PC-3 (cell line): ENCODE results near the gene SIX4. TPM values are rescaled to one million over a fixed set of nuclear protein-coding genes. Genes with fewer than 3 reads are reported as not detected.

Experiments
- ATAC-seq: fragments of 200-7000 bp; cut with Tn5 transposase; 2 replicates; pipeline ENCODE4 v1.9.1; 2020; ENCODE audit warnings: mild to moderate bottlenecking, moderate library complexity
- BruUV-seq: library from RNA; stranded (reverse); fragments of 400-500 nt; replicated peaks from 2 replicates; lab custom pipeline; 2021; lab: Mats Ljungman, UMichigan
- CTCF ChIA-PET: fragments of 300-600 bp; sonication (Branson Sonifier 250); formaldehyde crosslinking; loops from one replicate; lab custom pipeline; 2022; ENCODE audit warnings: antibody characterized with exemption; lab: Charles Lee
- POLR2A ChIA-PET: fragments of 300-600 bp; sonication (Branson Sonifier 250); formaldehyde crosslinking; loops from one replicate; lab custom pipeline; 2022; ENCODE audit warnings: antibody characterized with exemption; ENCODE audit not compliant: unreplicated experiment; lab: Charles Lee
- DNase-seq: peaks from one replicate; pipeline ENCODE4 v3.0.0-alpha.2; 2015
- H2AFZ ChIP-seq: fragments of 300-600 bp; sonication (generic); 2 replicates; pipeline ENCODE4 v1.6.0; 2016; ENCODE audit warnings: antibody characterized with exemption, low read length
- H3F3A ChIP-seq: fragments of 300-600 bp; sonication (generic); one replicate; pipeline ENCODE4 v1.6.0; 2017; ENCODE audit warnings: antibody characterized with exemption, low read length, control low read depth, mild to moderate bottlenecking; ENCODE audit not compliant: unreplicated experiment
- H3K27ac ChIP-seq: fragments of 300-600 bp; sonication (generic); 2 replicates; pipeline ENCODE4 v1.5.1; 2016; ENCODE audit warnings: mild to moderate bottlenecking, low read length
- H3K27me3 ChIP-seq: fragments of 300-600 bp; sonication (generic); 2 replicates; pipeline ENCODE4 v1.6.1; 2016; ENCODE audit warnings: low read length, mixed read lengths
- H3K36me3 ChIP-seq: fragments of 300-600 bp; sonication (generic); 2 replicates; pipeline ENCODE4 v1.6.1; 2016; ENCODE audit warnings: low read depth, mixed run types, low read length, mixed read lengths
- H3K4me1 ChIP-seq: fragments of 300-600 bp; sonication (generic); 2 replicates; pipeline ENCODE4 v1.5.1; 2016; ENCODE audit warnings: low read length; ENCODE audit not compliant: insufficient read depth
- H3K4me2 ChIP-seq: fragments of 300-600 bp; sonication (generic); 2 replicates; pipeline ENCODE4 v1.6.0; 2016; ENCODE audit warnings: low read length
- H3K4me3 ChIP-seq: fragments of 300-600 bp; sonication (generic); 2 replicates; pipeline ENCODE4 v1.5.1; 2016; ENCODE audit warnings: mild to moderate bottlenecking, low read length, mixed read lengths
- H3K79me2 ChIP-seq: fragments of 300-600 bp; sonication (generic); 2 replicates; pipeline ENCODE4 v1.6.1; 2017; ENCODE audit warnings: low read length, mixed read lengths
- H3K9ac ChIP-seq: fragments of 300-600 bp; sonication (generic); 2 replicates; pipeline ENCODE4 v1.6.0; 2016; ENCODE audit warnings: mild to moderate bottlenecking, low read length
- H3K9me2 ChIP-seq: fragments of 300-600 bp; sonication (generic); replicated peaks from 2 replicates; pipeline ENCODE4 v1.6.1; 2016; ENCODE audit warnings: mixed run types, low read length, mixed read lengths
- H3K9me3 ChIP-seq: fragments of 300-600 bp; sonication (generic); 2 replicates; pipeline ENCODE4 v1.6.1; 2016; ENCODE audit warnings: low read length, mixed read lengths
- H4K20me1 ChIP-seq: fragments of 300-600 bp; sonication (generic); 2 replicates; pipeline ENCODE4 v1.6.1; 2016; ENCODE audit warnings: low read length, mixed read lengths
- CTCF ChIP-seq: fragments of 300-600 bp; sonication (generic); conservative IDR thresholded peaks from 2 replicates; pipeline ENCODE4 v1.5.1; 2017; ENCODE audit warnings: antibody characterized with exemption, low read depth, mild to moderate bottlenecking, low read length
- EZH2 ChIP-seq: fragments of 300-600 bp; sonication (generic); IDR thresholded peaks from one replicate; pipeline ENCODE4 v1.6.1; 2017; ENCODE audit warnings: antibody characterized with exemption, mild to moderate bottlenecking, low read length; ENCODE audit not compliant: unreplicated experiment
- EZH2phosphoT487 ChIP-seq: fragments of 300-600 bp; sonication (generic); IDR thresholded peaks from 2 replicates; pipeline ENCODE4 v1.6.1; 2018; ENCODE audit warnings: mild to moderate bottlenecking, antibody characterized with exemption, low read length, borderline replicate concordance
- intact Hi-C: fragments of 100-400 bp; cut with micrococcal nuclease; formaldehyde crosslinking; loops from 2 replicates; pipeline ENCODE4 v1.9.0; 2023
- total RNA-seq: library from RNA; depleted of rRNA; stranded (reverse); fragments of >200 nt; gene quantifications from 2 replicates; pipeline ENCODE4 v1.2.3, GENCODE V29; 2014

Gene SIX4
- total RNA-seq, 1 experiment from 2014 or later = 29.2 TPM

DNA sequence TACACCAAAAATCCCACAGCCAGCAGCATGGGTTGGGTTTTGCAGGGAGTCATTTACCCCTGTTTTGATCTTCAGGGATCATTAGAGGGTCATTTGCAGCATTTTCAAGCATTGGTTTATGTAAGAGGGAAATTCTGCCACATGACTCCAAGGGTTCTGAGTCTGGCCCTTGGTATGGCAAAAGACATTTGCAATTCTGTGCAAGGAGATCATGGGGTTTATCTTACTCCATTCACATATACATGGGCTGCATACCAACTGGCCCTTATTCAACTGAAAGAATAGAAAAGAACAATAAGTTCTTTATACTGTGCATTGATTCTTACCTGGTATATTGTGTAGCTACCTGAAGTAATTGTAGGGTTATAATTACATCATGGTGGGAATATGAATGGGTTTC is 13.7 kb downstream of the SIX4 start:
- H3K4me2 ChIP-seq = no peak overlapping the region
- intact Hi-C loops = no loop called here
- H4K20me1 ChIP-seq = no peaks in the 10 kb centered on the region; the same call in 1 of the 2 replicates
- H3F3A ChIP-seq = no peaks in the 10 kb centered on the region
- peaks cover 22% of the 10 kb centered on the region; the same call in 1 of the 2 replicates for H3K36me3 ChIP-seq
- H3K9ac ChIP-seq = no peak overlapping the region
- H3K79me2 ChIP-seq = peaks cover 23% of the 10 kb centered on the region
- DNase-seq = no peak
- no peak overlapping the region for H2AFZ ChIP-seq
- ATAC-seq = no peak
- no peak for TF ChIP-seq CTCF
- no peak for TF ChIP-seq EZH2phosphoT487
- no peak for TF ChIP-seq EZH2
- no peaks in the 10 kb centered on the region for H3K4me1 ChIP-seq
- H3K27ac ChIP-seq = no peak overlapping the region
- H3K9me3 ChIP-seq = no peaks in the 10 kb centered on the region
- POLR2A ChIA-PET = no interaction called here
- H3K27me3 ChIP-seq = no peaks in the 10 kb centered on the region
- CTCF ChIA-PET = no interaction called here
- H3K9me2 ChIP-seq = no peaks in the 10 kb centered on the region
- no TSS peak for BruUV-seq
- no peak overlapping the region for H3K4me3 ChIP-seq

DNA sequence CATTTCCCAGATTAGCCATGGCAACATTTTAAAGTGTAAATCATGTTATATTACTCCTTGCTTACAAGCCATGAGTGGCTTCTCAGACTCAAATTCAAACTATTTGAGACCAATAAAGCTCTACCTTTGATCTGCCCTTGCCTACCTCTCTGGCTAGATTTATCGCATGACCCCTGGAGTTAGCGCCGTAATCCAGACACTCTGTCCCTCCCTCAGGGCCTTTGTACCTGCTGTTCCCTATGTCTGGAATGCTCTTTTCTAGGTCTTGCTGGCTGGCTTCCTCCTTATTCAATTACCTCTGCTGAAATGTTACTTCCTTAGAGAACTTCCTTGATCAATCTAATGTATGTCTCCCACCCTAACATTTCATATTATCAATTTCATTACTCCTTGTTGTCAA is 16.3 kb downstream of the SIX4 start:
- Histone ChIP-seq H3K4me3 (no peak overlapping the region), H3K4me1 (no peaks in the 10 kb centered on the region), H3K27me3 (no peaks in the 10 kb centered on the region), H3K36me3 (peaks cover 11% of the 10 kb centered on the region; the same call in 1 of the 2 replicates), H3K4me2 (no peak overlapping the region), H3K9me2 (no peaks in the 10 kb centered on the region), H2AFZ (no peak overlapping the region), H3F3A (no peaks in the 10 kb centered on the region), H4K20me1 (no peaks in the 10 kb centered on the region; the same call in 1 of the 2 replicates), H3K9ac (no peak overlapping the region), H3K27ac (no peak overlapping the region), H3K79me2 (peaks cover 5% of the 10 kb centered on the region; the same call in 1 of the 2 replicates), H3K9me3 (no peaks in the 10 kb centered on the region)
- DNase-seq (no peak), ATAC-seq (0 out of 2 replicates have a peak, but pooled peaks have one; percentile 12)
- CTCF ChIA-PET = no interaction called here
- intact Hi-C loops = no loop called here
- POLR2A ChIA-PET = no interaction called here
- no TSS peak for BruUV-seq
- TF ChIP-seq EZH2 = no peak
- TF ChIP-seq EZH2phosphoT487 = no peak

- no peak overlapping the region for H3K27ac ChIP-seq
- no peaks in the 10 kb centered on the region; the same call in 1 of the 2 replicates for H4K20me1 ChIP-seq
- ChIA-PET CTCF (no interaction called here), POLR2A (interaction anchor here (0.6 to 0.7 kb wide), 2 partner anchors 12 to 321 kb away, joined by 5 to 17 read pairs; no protein-coding TSS in a partner anchor)
- intact Hi-C loops = no loop called here
- H3K4me1 ChIP-seq = no peaks in the 10 kb centered on the region
- DNase-seq = no peak
- no peak overlapping the region for H3K4me2 ChIP-seq
- BruUV-seq = no TSS peak
- ATAC-seq = no peak
- no peaks in the 10 kb centered on the region for H3K27me3 ChIP-seq
- no peaks in the 10 kb centered on the region for H3K79me2 ChIP-seq
- H3K4me3 ChIP-seq = no peak overlapping the region
- H3F3A ChIP-seq = no peaks in the 10 kb centered on the region
- no peak overlapping the region for H3K9ac ChIP-seq
- no peak overlapping the region for H2AFZ ChIP-seq
- H3K36me3 ChIP-seq = peaks cover 3% of the 10 kb centered on the region; the same call in 1 of the 2 replicates
- H3K9me2 ChIP-seq = no peaks in the 10 kb centered on the region
- TF ChIP-seq EZH2 (no peak), EZH2phosphoT487 (no peak), CTCF (no peak)
- H3K9me3 ChIP-seq = peaks cover 12% of the 10 kb centered on the region
Measured at GRCh38 chr14:60705100-60705499, 19.1 kb downstream of the SIX4 start.
